ENCODE data around the gene MCEMP1.
A peak's percentile ranks its signal among the peaks of the same experiment; 100 is the strongest.

Gene MCEMP1

GRCh38 chr19:7699003-7699402 lies 22.1 kb downstream of the MCEMP1 start:
- DNase-seq, result no peak

- DNase-seq, result peak; percentile 92 to 98
Observed at GRCh38 chr19:7699417-7700401, 22.8 kb downstream of the MCEMP1 start.

GRCh38 chr19:7701049-7701653 lies 24.3 kb downstream of the MCEMP1 start:
- no peak for DNase-seq

GRCh38 chr19:7701654-7702457 lies 25.0 kb downstream of the MCEMP1 start, which contains the start of gene FCER2:
Gene FCER2 (minus strand): TSS chr19:7702131. CDS start chr19:7699760, 2,371 bp downstream.
- no peak for DNase-seq

- DNase-seq, result no peak
Observed at GRCh38 chr19:7703332-7703731, 26.4 kb downstream of the MCEMP1 start.

- no peak for DNase-seq
Observed at GRCh38 chr19:7704280-7705060, 27.6 kb downstream of the MCEMP1 start.

GRCh38 chr19:7705387-7706187 lies 28.7 kb downstream of the MCEMP1 start:
- DNase-seq, result no peak

GRCh38 chr19:7706188-7706954 lies 29.5 kb downstream of the MCEMP1 start:
- DNase-seq, result no peak

GRCh38 chr19:7706955-7707456 lies 30.1 kb downstream of the MCEMP1 start:
- DNase-seq, result no peak

GRCh38 chr19:7709932-7710460 lies 33.1 kb downstream of the MCEMP1 start:
- no peak for DNase-seq

GRCh38 chr19:7710616-7711015 lies 33.7 kb downstream of the MCEMP1 start:
- no peak for DNase-seq

GRCh38 chr19:7715671-7716070 lies 38.8 kb downstream of the MCEMP1 start:
- DNase-seq, result no peak

GRCh38 chr19:7716762-7717161 lies 39.9 kb downstream of the MCEMP1 start:
- DNase-seq, result no peak

GRCh38 chr19:7718668-7719067 lies 41.8 kb downstream of the MCEMP1 start:
- DNase-seq, result no peak

- peak in 1 of 2 experiments; percentile 48 for DNase-seq
Observed at GRCh38 chr19:7720351-7720750, 43.5 kb downstream of the MCEMP1 start.

GRCh38 chr19:7722231-7722651 lies 45.4 kb downstream of the MCEMP1 start:
- DNase-seq, result peak; percentile 98 to 99

GRCh38 chr19:7725791-7726190 lies 48.9 kb downstream of the MCEMP1 start:
- DNase-seq, result no peak

- DNase-seq, result peak in 1 of 2 experiments; percentile 13
Observed at GRCh38 chr19:7729211-7729610, 52.3 kb downstream of the MCEMP1 start.

Data from NCI-H524 (cell line).